D721Med (cell line): ENCODE measurements around the gene KCNAB2.

Source experiments
- DNase-seq: peaks from one replicate; pipeline ENCODE4 v3.0.0; 2011; ENCODE audit warnings: low spot score; ENCODE audit not compliant: insufficient read length
- FAIRE-seq: peaks from 2 replicates; lab custom pipeline; 2011; peaks lifted over from hg19 to GRCh38; lab: Jason Lieb, UNC
- CTCF ChIP-seq: IDR thresholded peaks from 2 replicates; pipeline ENCODE4 v1.5.1; 2012; ENCODE audit warnings: mild to moderate bottlenecking, control low read depth; ENCODE audit not compliant: insufficient read depth; ENCODE audit errors: missing control alignments

The KCNAB2 gene

DNA sequence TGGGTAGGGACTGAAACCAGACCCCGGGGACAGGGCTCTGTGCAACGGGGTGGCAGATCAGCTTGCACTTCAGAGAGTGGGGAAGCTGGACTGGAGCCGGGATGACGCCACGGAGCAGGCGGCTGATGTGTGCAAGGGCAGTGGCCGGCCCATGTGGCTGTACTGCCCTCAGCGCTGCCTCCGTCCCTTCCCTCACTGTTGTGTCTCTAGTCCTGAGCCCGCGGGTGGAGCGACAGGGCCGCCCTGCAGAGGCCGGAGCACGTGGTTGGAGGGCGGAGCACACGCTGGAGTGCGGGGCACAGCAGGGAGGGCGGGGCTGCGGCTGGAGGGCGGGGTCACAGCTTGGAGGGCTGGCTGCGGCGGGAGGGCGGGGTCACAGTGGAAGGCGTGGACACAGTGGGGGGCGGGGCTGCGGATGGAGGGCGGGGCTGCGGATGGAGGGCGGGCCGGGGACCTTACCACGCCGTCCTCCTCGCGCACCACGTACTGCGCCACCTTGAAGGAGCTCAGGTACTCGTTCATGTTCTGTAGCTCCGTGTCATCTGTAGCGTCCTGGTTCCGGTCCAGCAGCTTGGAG lies 82.0 kb downstream of the KCNAB2 start:
- FAIRE-seq (no peak), DNase-seq (no peak)
- no peak for TF ChIP-seq CTCF

- DNase-seq (no peak), FAIRE-seq (no peak)
- no peak for TF ChIP-seq CTCF
Measured at GRCh38 chr1:6128276-6129081, 82.8 kb downstream of the KCNAB2 start.

DNA sequence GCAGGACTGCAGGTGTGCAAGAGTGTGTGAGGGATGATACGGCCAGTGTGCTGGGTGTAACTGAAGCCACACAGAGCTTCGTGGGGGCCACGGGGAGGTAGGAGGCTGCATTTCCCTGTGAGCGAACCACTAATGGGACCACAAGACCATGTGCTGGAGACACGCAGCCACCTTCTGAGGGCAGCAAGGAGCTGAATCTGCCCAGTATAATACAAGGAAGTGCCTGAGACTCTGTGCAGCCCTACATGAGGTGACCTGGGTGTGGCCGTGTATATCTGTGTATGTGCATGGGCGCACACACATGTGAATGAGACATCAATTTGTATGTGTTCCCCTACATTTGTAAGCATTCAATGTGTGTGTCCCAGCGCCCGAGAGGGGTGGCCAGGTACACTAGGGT lies 83.6 kb downstream of the KCNAB2 start:
- DNase-seq (no peak), FAIRE-seq (no peak)
- no peak for TF ChIP-seq CTCF

DNA sequence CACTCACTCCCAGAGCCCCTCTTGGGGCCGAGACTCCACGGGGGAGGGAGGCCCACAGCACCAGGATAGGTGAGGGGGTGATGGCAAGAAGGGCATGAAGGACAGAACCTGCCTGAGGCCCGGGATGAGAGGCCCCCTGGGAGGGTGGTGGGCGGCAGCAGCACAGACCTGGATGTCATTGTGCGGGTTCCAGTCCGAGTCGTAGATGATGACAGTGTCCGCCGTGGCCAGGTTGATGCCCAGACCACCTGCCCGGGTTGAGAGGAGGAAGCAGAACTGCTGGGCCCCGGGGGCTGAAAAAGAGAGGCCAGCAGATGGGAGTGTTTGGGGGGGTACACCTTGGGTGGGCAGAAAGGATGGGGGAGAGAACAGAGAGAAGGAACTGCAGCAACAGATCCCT lies 84.3 kb downstream of the KCNAB2 start:
- no peak for FAIRE-seq
- no peak for TF ChIP-seq CTCF
- DNase-seq = no peak

- no peak for FAIRE-seq
- no peak for TF ChIP-seq CTCF
- no peak for DNase-seq
Measured at GRCh38 chr1:6130596-6130995, 84.9 kb downstream of the KCNAB2 start.

GRCh38 chr1:6131561-6131960 lies 85.9 kb downstream of the KCNAB2 start:
- no peak for DNase-seq
- TF ChIP-seq CTCF = no peak
- no peak for FAIRE-seq
